Right lobe of liver (tissue), 6 donors: Measurements from ENCODE around the gene ERC2. TPM values are rescaled to one million over a fixed set of nuclear protein-coding genes. Genes with fewer than 3 reads are reported as not detected.

ENCODE experiments used
- ATAC-seq, 4 donors: fragments of 200-7000 bp; cut with Tn5 transposase; one replicate each; pipeline ENCODE4 v1.9.1; 2020; ENCODE audit warnings: mild to moderate bottlenecking in 4 of 4, moderate library complexity in 4 of 4
- DNase-seq, 3 donors: peaks; one replicate each; pipeline ENCODE4 v3.0.0-alpha.2; 2020
- H3K27ac ChIP-seq, 3 donors: fragments of 200-600 bp; one replicate each; pipeline ENCODE4 v1.8.0; 2022
- H3K27me3 ChIP-seq, 2 donors: fragments of 200-600 bp; one replicate each; pipeline ENCODE4 v1.8.0; 2022
- H3K36me3 ChIP-seq, 4 donors: fragments of 200-600 bp; sonication (generic) in 1 of 4; one replicate each; pipeline versions ENCODE4 v1.5.1 to v1.8.0; 2017 to 2022; ENCODE audit warnings: control low read depth in 1 of 4
- H3K4me1 ChIP-seq, 4 donors: fragments of 200-600 bp; sonication (generic) in 1 of 4; one replicate each; pipeline versions ENCODE4 v1.5.1 to v1.8.0; 2017 to 2022; ENCODE audit warnings: control low read depth in 1 of 4
- H3K4me3 ChIP-seq, 3 donors: fragments of 200-600 bp; one replicate each; pipeline ENCODE4 v1.8.0; 2022
- H3K9me3 ChIP-seq, 4 donors: fragments of 200-600 bp; sonication (generic) in 1 of 4; one replicate each; pipeline versions ENCODE4 v1.5.1 to v1.8.0; 2017 to 2022; ENCODE audit warnings: control low read depth in 1 of 4
- POLR2A ChIP-seq: fragments of 450-650 bp; IDR thresholded peaks from one replicate; pipeline ENCODE4 v1.6.1; 2017; ENCODE audit warnings: antibody characterized with exemption, mild to moderate bottlenecking
- WGBS: methylation state at CpG from one replicate; pipeline ENCODE4 v1.1.6; 2018; ENCODE audit warnings: low coverage, low lambda C conversion rate; ENCODE audit not compliant: insufficient coverage; ENCODE audit errors: missing lambda C conversion rate; 5-methylcytosine and 5-hydroxymethylcytosine counted together
- intact Hi-C, 2 donors: fragments of 100-400 bp; cut with DNase I; formaldehyde crosslinking; loops; one replicate each; pipeline versions ENCODE4 v1.11.2 to v1.14.1; 2022
- total RNA-seq, 6 experiments: library from RNA; depleted of rRNA in 2 of 6; stranded (reverse); fragments of >200 nt in 2 of 6; fragmentation: NEBNext Ultra II Directional in 3 of 6; extraction: Animal tissue kit (Norgen Biotek cat#: 25700) in 3 of 6; gene quantifications; one replicate each; pipeline versions ENCODE4 v1.1.0 to v1.2.4, GENCODE V29; 2016 to 2023
- TF ChIP-seq, protein P1 (sequence below), 4 donors: fragments of 200-600 bp in 3 of 4; fragments of 450-650 bp in 1 of 4; IDR thresholded peaks; one replicate each; pipeline versions ENCODE4 v1.5.1 to v1.8.0; 2016 to 2022; ENCODE audit warnings: antibody characterized with exemption in 4 of 4, mild to moderate bottlenecking in 2 of 4
- donor health status: DM: no; HTN: yes; CAD: no.
- donor health status: DM: no; HTN: no; CAD: no.
- donor health status: DM: no; HTN: no; CAD: no.
- donor health status: DM: no; HTN: yes; CAD: no.
- donor health status: DM: no; HTN: yes; CAD: no.

The ERC2 gene
- total RNA-seq, 6 experiments from 2014 or later = not detected

DNA sequence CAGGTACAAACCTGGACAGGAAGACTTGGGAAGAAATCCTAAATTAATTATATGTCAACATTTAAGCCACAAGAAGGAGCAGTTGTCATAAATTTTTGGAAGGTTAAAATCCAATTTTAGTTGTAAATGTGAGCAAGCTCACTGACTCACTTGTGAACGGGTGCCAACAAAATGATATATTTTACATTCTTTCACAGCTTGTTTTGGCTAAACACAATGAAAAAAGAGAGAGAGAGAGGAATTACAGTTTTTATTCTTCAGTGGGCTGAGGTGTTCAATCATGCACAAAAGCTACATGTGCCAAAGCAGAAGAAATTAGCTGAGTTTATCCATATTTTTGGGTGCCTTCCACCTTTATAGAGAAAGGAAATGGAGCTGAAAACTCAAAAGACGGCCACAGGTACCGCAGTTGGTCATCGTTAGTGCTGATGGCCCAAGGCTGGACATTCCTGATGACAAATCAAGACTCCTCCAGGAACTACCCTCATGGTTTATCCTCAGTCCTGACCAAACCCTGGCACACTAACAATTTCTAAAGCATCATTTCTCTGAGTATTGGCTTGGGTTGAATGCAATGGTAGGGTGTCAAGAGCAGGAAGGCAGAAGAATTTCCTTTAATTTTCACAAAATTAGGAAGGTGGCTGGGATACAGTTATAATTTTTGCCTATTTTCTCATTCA is 943.6 kb downstream of the ERC2 start:
- TF ChIP-seq, protein P1, sequence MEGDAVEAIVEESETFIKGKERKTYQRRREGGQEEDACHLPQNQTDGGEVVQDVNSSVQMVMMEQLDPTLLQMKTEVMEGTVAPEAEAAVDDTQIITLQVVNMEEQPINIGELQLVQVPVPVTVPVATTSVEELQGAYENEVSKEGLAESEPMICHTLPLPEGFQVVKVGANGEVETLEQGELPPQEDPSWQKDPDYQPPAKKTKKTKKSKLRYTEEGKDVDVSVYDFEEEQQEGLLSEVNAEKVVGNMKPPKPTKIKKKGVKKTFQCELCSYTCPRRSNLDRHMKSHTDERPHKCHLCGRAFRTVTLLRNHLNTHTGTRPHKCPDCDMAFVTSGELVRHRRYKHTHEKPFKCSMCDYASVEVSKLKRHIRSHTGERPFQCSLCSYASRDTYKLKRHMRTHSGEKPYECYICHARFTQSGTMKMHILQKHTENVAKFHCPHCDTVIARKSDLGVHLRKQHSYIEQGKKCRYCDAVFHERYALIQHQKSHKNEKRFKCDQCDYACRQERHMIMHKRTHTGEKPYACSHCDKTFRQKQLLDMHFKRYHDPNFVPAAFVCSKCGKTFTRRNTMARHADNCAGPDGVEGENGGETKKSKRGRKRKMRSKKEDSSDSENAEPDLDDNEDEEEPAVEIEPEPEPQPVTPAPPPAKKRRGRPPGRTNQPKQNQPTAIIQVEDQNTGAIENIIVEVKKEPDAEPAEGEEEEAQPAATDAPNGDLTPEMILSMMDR (IDR thresholded peaks at IDR 0.05) = no peak
- TF ChIP-seq POLR2A = no peak

DNA sequence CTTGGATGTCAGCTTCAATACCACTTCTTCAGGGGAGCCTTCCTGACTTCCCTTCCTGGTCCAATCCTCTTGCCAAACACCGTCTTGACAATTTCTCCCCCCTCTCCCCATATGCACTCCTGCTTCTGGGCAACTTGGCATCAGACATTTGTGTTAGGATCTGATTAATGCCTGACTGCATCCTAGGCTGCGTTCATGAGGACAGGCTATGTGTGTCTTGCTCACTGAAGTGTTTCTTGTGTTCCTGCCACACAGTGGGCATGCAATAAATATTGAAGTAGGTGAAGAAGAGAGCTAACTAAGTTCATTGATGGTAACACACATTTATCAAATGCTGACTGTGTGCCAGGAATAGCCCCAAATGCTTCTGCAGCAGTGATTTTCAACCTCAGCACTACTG is 944.8 kb downstream of the ERC2 start:
- no peak for ATAC-seq
- TF ChIP-seq POLR2A = no peak
- TF ChIP-seq, protein P1 (IDR thresholded peaks at IDR 0.05) = no peak
- Histone ChIP-seq H3K4me3 (no peak overlapping the region), H3K36me3 (no peaks in the 10 kb centered on the region), H3K27ac (no peak overlapping the region), H3K4me1 (peaks cover 0 to 45% (median 14%) of the 10 kb centered on the region in 4 donors), H3K27me3 (no peaks in the 10 kb centered on the region), H3K9me3 (no peaks in the 10 kb centered on the region)
- 93% methylated on average over 2 of the region's 2 CpGs for WGBS
- DNase-seq = no peak
- intact Hi-C loops = no loop called here

More for the DNA sequence above, 943.6 kb downstream of the ERC2 start:
- H3K4me1 ChIP-seq = peaks cover 0 to 45% (median 14%) of the 10 kb centered on the region in 4 donors
- no peaks in the 10 kb centered on the region for H3K9me3 ChIP-seq
- DNase-seq (no peak), ATAC-seq (no peak)
- intact Hi-C loops = no loop called here
- H3K4me3 ChIP-seq = no peak overlapping the region
- 75% methylated on average over 3 of the region's 4 CpGs for WGBS
- H3K27ac ChIP-seq = no peak overlapping the region
- no peaks in the 10 kb centered on the region for H3K36me3 ChIP-seq
- no peaks in the 10 kb centered on the region for H3K27me3 ChIP-seq

DNA sequence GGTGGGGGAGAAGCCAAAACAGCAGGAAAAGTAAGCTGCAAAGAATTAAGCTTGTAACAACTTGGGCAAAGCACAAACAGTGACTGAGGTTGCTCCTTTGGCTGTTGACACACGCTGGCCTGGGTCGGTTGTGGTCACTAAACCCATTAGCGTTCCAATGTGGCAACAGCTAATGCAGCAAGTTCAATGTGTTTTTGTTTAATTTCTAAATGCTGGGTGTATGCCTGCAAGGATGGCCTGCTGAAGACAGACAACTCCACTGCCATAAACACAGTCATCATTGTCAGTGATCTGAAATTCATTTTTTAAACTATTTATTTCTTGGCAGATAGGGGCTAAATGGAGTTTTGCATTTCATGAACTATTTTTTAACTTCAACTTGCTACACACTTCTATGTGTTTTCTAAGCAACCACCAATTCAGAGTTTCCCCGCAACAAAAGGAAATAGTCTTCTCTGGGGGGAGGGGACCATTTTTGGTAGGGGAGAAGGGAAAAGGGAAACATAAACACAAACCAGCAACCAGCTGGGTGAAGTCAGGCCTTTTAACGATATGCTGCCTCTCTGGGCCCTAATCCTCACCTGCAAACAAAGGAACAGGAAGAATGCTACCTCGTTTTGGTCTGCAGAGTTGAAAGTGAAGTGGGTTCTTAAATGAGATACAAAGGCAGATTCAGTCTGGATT is 946.4 kb downstream of the ERC2 start:
- Histone ChIP-seq H3K27me3 (no peaks in the 10 kb centered on the region), H3K9me3 (no peaks in the 10 kb centered on the region), H3K36me3 (no peaks in the 10 kb centered on the region), H3K27ac (no peak overlapping the region), H3K4me3 (no peak overlapping the region), H3K4me1 (peaks cover 0 to 32% (median 11%) of the 10 kb centered on the region in 4 donors)
- ATAC-seq (peak; percentile 53 to 72 (median 62)), DNase-seq (peak in 2 of 3 donors; percentile 62 to 66)
- WGBS = 27% methylated on average over 6 of the region's 6 CpGs
- no peak for TF ChIP-seq POLR2A
- TF ChIP-seq, protein P1 (IDR thresholded peaks at IDR 0.05) = no peak
- intact Hi-C loops = no loop called here

DNA sequence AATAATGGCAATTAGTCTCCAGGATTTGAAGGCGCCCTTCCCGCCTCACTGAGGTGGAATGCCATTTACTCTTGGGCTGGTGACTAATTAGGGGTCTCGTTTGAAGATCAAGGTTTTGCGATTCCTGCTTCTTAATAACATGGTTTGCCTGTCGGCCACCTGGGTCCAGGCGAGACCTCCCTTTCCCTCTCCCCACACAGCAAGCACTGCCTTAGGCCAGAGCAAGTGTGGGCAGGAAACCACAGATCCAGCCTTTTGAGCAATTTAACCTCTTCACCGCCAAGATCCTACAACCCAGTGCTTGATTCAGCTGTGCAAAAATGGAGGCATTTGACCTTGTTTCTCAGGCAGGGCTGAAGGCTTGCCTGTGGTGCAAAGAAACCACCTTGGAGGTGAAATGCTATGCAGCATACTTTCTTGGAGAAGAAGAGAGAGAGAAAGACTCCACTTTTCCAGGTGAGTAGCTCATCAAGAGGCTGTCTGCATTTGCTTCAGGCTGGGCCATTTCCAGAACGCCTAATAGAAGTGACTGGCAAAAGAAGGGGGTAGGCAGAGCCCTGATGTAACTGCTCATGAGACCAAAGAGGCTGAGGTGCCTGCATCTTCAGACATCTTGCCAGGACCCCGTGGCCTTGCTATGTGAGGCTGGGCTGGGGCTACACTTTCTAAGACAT is 947.1 kb downstream of the ERC2 start:
- Histone ChIP-seq H3K36me3 (no peaks in the 10 kb centered on the region), H3K27me3 (no peaks in the 10 kb centered on the region), H3K4me3 (no peak overlapping the region), H3K27ac (no peak overlapping the region), H3K4me1 (peaks cover 0 to 26% (median 8%) of the 10 kb centered on the region in 4 donors), H3K9me3 (no peaks in the 10 kb centered on the region)
- no peak for ATAC-seq
- WGBS = 18% methylated on average over 4 of the region's 9 CpGs
- TF ChIP-seq, protein P1 (IDR thresholded peaks at IDR 0.05) = no peak
- TF ChIP-seq POLR2A = no peak
- intact Hi-C loops = no loop called here
- no peak for DNase-seq
